CD4-positive, alpha-beta T cell treated with Interleukin-17A for 1 hour (primary cell): Measurements from ENCODE around the gene SOX6.

Experiments
- DNase-seq: peaks from one replicate; pipeline ENCODE4 v3.0.0-alpha.2; 2020

The SOX6 gene

DNA sequence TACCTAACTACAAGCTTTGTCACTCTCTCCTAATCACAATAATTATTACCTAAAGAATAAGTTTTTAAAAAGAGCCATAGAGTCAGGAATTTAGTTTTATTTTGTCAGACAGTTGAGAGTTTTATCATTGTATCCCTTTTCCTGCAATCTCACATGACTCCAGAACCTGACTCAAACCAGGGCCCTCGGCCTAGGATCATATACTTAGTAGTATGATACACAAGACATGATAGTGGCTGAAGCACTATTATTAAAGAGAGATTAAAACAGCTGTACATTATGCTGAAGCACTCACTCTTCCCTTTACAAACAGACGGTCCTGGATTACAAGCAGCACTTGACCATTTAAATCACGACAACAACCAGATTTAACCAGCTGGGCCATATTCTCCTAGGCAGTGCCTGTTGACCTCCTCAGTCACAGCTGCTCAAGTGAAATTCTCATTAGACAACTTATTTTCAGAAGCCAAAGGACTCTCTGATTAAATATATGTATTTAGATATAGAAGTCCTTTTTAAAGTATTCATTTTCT, 44.0 kb downstream of the SOX6 start:
- DNase-seq: no peak

DNA sequence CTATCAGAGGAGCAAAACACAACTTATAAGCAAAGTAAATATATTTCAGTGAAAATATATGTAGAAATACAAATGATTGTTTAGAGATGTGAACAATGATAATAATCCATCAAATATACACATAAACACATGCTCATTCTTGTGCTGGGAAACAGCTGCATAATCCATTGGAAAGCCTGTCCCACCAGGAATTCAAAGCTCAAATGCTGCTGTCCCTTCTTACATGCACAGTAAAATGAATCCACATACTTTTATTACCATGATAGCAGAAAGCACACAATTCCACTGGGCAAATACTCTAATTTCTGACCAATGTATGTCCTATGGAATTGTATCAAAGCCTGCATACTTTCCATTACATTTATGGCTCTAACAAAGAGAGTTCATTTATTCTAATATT, 44.5 kb downstream of the SOX6 start:
- DNase-seq: no peak

DNA sequence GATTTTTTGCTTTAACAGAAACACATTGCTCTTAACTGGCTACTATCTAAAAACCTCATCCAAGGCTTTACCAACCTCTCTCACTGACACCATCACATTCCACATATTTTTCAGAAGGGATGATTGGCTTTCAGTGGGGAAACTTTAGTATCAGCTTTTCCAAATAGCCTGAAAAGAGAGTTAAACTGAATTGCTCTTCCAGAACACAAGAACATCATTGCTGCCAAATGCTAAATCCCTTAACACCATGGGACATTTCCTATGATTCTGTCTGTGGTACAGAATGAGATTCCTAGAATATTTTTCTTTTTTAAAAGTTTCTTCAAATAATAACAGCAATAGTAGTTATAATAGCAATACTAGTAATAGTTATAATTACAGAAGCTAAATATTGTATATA, 45.4 kb downstream of the SOX6 start:
- DNase-seq: no peak

DNA sequence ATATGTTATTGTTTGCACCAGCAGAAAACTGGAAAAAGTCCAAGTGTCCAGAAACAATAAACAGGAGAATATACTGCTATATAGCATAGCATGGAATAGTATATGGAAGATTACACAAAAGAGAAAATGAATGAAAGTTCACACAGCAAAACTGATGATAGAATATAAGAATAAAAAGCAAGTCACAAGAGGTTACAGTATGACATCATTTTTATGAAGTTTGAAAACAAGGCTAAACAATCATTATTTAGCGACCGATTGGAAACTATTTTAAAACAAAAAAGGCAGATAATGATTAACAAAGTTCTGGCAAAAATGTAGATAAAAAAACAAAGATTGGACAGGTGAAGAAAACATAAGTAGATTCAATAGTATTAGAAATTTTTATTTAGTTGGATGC, 47.1 kb downstream of the SOX6 start:
- DNase-seq: no peak

DNA sequence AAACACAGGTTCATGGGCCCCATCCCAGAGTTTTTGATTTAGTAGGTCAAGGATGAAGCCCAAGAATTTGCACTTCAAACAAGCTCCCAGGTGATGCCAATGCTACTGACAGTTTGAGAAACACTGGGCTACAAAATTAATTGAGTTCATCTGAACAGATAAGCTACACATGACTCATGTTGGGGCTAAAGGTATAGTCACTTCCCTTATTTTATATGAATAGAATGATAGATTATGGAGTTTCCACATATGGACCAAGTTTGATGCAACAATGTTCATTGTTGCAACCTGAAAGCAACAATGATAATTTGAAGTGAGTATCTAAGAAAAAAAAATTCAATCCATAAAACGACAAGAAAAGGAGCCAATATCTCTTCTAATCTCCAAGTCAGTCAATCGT, 54.9 kb downstream of the SOX6 start:
- DNase-seq: no peak

DNA sequence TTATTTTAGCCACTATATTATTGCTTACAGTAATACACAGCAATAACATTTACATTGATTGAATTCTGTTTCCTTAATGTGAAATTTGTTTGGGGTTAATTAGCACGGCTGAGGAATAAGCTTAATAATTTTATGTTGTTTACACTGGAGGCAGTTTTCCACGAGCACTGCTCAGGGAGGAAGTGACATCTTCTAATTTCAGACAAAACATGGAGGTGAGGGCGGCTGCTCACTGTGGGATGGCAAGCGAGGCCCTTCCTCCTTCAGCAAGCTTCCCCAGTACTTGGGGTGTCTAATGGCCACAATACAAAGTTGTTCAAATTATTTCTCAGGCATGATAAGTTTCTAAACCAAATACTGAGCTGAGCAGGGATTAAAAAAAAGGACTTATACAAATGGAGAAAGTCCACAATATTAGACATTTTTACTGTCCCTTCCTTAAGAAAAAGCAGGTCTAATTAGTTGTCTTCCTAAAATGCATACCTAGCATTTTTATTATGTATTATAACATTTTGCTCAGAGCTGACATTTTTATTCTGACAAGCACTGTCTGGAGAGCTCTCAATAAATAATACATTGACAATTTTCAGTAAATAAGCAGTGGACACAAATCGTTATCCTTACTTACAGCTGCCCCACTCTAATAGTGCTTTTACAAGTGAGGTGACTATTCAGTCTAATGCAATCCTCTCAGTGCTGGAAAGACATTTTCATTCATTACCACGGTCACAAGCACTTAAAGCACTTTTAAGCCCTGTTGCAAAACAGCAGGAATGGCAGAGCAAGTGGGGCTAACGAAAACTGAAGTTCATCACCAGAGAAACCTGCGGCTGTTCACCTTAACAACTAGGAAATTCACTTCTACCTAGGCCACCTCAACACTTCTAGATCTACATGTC, 56.2 kb downstream of the SOX6 start:
- DNase-seq: no peak

DNA sequence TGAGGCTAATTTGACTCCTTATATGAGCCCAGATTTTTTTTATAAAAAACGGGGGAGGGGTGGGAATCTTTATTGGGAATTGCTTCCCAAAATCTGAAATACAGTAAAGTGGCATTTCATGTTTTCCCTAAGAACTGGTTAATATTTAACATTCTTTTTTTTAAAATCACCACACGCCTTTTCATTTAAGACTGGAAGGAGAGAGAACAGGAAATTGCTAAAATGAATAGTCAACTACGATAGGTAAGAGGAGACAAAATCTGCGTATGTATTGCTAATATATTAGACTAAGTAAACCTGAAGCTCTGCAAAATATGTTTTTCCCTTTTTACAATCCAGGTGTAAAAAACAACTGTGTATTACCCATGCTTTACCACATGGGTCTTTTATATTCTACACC, 57.0 kb downstream of the SOX6 start:
- DNase-seq: no peak

DNA sequence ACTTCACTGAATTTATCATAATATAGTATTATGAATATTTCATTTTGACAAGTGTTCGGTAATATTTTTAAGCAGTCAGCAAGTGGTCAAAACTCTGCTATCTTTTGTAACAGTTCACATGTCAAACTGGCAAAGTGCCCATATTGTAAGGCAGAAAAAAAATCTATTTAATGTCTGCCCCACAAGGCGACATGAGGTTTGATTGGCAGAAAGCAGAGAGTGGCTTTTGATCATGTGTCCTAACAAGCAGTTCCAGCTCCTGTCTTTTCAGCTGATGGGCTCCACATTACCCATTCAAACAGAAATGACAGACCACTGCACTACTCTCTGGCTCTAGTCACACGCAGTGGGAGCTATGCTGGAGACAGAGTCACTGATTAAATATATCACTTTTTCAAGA, 59.0 kb downstream of the SOX6 start:
- DNase-seq: no peak

DNA sequence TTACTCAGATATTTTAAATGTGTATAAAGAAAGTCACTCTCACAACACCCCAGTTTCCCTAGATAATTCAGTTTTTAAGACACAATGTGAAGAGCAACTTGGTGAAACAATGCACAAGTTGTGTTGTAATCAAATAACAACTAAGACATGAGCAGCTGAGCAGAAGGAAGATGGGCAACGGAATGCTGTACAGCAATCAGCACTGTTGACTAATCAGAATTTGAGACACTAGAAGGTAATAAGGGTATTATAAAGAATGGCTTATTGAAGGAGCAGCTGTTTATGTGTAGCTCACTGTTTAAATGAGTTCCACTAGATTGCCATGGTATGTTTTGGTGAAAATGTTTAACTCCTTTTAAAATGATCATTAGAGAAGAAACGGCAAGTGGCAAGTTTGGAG, 60.1 kb downstream of the SOX6 start:
- DNase-seq: no peak

DNA sequence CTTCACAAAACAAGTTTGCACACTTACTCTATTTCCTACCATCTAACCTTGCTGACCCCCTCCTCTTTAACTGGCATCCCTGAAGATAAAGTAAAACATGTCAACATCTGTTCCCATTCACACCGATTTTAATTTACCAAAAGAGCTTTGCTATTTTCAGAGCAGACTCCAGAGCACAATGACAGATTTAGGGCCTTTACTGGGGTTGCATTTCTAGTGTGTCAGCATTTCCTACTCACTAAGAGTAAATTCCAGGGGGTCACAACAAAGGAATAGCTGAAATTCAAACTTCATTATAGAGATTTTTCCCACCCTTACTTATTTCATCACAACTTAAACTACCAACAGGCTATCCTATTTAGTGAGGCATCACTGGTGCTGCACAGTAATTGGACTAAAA, 60.8 kb downstream of the SOX6 start:
- DNase-seq: no peak

DNA sequence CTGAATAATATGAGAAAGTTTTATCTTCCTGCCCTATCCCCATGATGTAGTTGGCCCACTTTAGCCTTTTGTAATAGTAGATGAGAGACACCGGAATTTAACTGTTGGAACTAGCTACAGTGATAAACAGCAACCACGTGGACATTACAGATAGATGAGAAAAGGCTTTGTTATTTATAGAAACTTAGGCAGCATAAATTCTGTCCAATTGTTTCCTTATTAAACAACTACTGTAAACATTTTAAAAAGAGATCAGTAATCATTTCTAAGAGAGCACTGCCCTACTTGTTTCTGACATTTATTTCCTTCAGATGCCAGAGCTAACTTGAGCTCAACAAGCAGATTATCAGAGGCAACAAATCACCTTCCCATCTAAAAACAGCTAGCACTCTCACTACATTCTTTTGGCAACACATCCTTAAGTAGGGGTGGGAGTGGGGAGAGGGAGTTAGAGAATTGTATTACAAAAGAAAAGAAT, 63.1 kb downstream of the SOX6 start:
- DNase-seq: no peak

DNA sequence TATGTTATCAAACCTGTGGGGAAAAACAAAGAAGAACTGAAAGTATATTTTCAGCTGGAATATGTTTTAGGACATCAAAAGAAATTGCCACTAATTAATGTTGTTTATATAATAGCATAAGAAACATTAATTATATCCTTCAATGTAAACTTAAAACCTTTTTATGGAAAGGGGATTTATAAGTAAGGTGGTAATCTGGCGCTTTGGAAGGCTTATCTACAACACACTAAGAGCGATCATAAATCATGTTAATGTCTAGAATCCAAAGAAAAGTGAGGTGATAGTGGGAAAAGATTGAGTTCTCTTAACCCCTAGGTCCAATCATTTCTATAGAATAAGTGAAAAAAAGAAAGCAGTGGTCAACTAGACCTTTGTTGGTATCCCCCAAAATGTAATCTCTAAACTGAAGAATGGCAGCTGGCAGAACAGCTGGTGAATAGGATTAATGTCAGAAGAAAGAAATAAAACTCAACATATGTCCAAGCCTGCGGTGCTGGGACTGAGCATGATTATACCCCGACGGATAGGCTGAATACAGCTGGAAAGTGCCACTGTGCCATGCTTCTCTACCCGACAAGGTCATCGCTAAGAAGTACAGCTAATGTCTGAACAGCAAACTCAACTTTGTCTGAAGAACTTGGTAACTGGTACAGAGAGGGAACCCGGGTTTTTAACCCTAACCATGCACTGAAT, 64.0 kb downstream of the SOX6 start:
- DNase-seq: no peak

DNA sequence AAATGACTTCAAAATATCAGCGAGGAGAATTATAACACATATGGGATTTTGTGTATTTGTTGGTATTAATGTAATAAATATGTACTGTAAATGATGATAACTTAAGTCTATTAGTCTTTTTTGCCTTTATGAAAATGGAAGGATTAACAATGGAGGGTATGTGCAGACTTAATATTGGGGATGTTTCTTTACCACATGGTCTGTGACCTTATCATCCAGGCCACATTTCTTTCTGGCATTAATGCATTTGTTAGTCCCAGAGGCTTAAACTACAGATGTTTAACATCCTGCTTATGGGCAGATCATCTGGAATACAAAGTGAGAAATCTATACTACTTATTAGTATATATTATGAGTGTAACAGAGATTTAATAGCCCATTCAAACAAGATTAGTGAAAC, 64.6 kb downstream of the SOX6 start:
- DNase-seq: no peak

DNA sequence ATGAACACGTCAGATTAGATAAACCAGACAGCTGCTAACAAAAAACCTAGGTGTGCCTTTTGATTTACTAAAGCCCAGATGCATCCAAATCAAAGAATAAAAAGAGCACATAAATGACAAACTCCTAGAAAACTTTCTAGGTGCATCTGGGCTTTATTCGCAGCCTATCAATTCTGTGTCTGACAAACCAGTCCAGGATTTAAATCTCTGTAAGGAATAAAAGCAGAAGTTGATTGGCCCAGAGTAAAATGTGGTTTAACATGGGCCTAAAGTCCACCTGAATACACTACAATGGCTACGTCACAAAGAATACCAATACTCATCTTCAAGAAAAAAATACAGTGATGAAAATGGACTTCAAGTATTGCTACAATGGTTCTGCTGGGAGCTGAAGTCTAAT, 66.8 kb downstream of the SOX6 start:
- DNase-seq: no peak

DNA sequence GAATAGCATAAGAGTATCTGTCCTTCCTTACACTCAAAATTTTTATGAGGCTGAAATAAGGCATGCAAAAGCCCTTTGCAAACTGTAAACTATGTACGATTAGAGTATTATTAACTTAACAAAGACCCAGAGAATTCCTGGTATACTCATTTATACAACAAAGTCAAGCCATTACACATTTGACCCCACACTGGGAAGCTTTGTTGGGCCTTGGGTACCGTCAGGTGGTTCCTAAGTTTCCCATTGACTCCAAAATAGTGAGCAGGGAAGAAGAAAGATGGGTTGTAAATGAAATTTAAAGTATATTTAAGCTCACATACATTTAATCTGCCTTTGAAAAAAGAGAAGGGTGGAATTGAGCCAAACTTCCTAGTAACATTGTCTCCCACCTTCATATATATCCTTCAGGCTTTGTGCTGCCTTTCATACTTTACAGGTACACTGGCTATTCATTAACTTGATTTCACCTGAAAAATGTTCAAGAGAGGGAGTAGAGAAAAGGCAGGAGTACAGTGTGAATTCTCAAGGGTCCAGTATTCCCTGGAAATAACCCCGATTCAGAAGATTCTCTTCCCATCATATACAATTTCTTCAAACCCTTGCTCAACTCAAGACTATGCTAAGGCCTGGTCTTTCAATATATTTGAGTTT, 68.6 kb downstream of the SOX6 start:
- DNase-seq: no peak

DNA sequence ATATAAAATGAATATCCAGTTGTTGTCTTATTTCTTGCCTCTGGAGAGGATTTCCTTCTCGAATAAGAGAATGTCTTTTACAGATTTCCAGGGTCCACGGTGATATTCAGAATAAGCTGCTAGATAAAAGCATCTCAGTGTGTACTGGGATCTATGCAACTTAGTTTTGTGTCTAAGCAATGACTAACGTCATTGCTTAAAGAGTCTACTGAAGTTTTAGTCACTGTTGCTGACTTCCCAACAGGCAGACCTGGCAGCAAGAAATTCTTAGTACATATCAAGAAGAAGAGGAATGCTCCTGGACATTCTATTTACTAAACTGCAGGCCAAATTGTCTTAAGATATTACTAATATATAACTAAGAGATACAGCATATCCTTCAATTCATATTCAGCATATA, 70.3 kb downstream of the SOX6 start:
- DNase-seq: no peak

DNA sequence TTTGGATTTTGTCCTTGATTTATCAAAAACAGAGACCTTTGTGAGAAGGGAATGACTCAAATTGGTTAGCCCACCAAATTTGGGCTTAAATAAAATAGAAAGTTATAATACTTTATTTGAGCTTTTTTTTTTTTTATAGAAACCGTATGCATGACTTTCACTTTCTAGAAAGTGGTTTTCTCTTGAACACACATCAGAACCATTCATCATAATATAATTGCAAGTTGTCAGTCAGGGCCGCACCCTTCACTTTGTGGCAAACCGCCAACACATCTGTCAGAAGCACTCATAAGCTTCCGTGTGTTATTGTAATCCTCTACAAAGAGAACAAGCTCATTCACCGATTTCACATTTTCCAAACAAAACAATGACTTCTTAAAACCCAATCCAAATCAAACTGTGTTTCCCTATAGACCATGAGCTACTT, 76.1 kb downstream of the SOX6 start:
- no peak for DNase-seq

DNA sequence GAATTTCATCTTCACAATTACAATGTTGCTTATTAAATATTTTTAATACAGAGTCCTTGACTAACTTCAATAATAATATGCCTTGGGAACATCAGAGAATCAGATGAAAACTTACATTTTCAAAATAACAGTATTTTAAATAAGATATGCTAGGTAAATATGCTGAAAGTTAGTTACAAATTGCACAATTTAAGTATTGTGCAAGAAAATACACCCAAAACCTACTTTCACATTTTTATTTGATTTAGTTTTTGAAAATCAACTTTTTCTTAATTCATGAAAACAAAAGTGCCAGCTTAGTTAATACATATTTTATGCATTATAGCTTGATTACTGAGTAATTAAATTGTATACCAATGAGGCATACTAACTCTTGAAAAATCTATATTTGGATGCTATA, 76.8 kb downstream of the SOX6 start:
- DNase-seq: no peak

DNA sequence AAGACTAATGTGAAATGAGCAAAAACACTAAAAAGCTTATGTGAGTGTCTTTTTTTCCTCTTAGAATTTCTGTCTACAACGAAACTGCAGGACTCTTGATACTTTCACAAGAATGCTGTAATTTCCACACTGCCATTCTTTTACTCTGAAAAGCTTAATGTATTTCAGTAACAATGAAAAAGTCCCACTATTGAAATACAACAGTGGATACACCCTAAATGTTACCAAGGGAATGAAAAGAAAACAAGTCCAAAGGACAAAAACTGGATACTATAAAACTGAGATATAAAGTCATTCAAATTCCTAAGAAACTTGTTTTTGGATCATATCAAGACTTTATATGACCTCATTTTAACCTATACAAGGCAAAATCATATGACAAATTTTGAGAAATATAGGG, 77.4 kb downstream of the SOX6 start:
- no peak for DNase-seq

DNA sequence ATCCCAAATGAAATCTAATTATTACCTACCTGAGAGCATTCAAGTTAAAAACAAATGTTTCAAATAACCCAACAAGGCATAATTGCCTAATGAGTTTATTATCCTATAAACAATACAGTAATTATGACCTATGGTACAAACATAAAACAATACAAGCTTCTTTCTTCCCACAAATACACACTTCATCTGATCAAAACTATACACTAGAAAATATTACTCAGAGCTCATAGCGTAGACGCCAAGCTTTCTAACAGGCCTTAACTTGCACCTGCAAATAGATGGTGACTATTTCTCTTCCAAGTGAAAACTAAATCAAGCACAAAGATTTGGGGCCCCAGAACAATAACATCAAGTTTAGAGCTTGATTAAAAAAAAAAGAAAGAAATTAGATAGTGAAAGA, 78.1 kb downstream of the SOX6 start:
- DNase-seq: no peak

DNA sequence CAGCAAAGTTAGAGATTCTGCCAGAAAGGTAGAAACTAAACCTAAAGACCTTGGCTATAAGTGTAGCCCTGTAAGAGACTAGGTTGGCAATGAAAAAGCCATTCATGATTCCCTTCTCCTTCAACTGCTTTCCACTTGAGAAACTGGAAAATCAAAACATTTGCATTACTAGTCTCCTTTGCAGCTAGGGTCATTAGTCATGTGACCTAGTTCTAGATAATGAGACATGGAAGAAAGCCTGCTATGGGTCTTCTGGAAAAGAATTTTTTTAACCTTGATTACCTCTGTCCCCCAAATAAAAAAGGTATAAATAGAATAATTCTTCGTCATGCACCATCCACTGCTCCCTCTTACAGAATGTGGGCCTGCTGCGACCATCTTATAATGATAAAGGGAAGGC, 80.1 kb downstream of the SOX6 start:
- no peak for DNase-seq

DNA sequence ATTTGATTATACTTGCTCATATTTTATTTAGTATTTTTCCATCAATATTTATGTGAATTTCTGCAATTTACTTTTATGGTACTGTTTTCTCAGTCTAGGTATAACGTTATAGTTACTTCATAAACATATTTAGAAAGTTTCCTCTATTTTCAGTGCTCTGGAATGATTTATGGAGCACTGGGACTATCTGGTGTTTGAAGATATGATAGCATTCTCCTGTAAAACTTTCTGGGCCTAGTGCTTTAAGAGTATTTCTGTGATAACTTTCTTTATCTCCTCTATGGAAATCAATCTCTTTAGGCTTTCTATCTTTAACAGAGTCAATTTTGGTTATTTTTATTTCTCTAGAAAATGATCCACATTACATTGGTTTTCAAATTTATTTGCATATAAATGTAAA, 85.1 kb downstream of the SOX6 start:
- no peak for DNase-seq

DNA sequence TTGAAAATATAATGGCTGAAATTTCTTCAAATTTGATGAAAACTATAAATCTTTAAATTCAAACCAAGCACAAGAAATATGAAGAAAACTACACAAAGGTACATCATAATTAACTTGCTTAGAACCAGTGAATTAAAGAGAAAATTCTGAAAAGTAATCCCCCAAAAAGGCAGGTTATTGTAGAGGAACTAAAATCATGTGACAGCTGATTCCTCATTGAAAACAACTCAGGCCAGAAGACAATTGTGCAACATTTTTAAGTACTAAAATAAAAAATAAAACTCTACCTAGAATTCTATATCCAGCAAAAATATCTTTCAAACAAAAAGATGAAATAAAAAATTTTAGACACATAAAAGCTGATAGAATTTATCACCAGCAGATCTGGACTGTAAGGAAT, 90.3 kb downstream of the SOX6 start:
- DNase-seq: no peak

DNA sequence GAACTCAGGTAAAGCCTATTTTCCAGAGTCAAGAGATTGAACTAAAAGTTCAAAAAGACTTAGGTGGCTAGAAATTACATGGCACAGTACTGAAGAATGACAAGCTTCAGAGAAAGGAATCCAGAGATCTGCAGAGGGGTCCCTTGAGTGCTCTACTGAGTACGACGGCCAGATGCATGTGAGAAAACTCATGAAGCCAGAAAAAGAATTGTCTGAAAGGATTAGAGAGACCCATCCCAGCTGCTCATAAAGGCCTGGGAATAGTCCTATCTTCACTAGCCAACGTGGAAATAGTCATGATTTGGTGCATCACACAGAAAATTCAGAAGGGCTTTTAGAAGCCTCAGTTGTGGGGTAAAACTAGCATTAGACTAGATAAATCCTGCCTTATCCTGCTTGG, 91.3 kb downstream of the SOX6 start:
- no peak for DNase-seq
